WTC11 (cell line): ENCODE data around the gene C6orf163. TPM values are rescaled to one million over a fixed set of nuclear protein-coding genes. Genes with fewer than 3 reads are reported as not detected.

Source experiments
- ATAC-seq: fragments of 200-7000 bp; cut with Tn5 transposase; 2 replicates; pipeline ENCODE4 v1.10.0; 2021; ENCODE audit warnings: mild to moderate bottlenecking, moderate library complexity
- Bru-seq: library from RNA; stranded (reverse); fragments of 400-500 nt; gene quantifications from one replicate; lab custom pipeline; 2021; lab: Mats Ljungman, UMichigan
- CTCF ChIA-PET: fragments of 300-600 bp; sonication (Branson Sonifier 250); formaldehyde crosslinking; loops from one replicate; lab custom pipeline; 2021; ENCODE audit warnings: antibody characterized with exemption; lab: Charles Lee
- POLR2A ChIA-PET: fragments of 350-600 bp; sonication (Branson Sonifier 250); formaldehyde crosslinking; loops from one replicate; lab custom pipeline; 2021; ENCODE audit warnings: antibody characterized with exemption; lab: Charles Lee
- DNase-seq: peaks from one replicate; pipeline ENCODE4 v3.0.0; 2021; ENCODE audit warnings: low spot score
- H3K27ac Mint-ChIP-seq: 2 replicates; pipeline ENCODE4 v1.8.0; 2021; ENCODE audit warnings: mixed read lengths
- H3K27me3 Mint-ChIP-seq: 2 replicates; pipeline ENCODE4 v1.8.0; 2021; ENCODE audit warnings: low read depth, mild to moderate bottlenecking, moderate library complexity, mixed read lengths
- H3K36me3 Mint-ChIP-seq: 2 replicates; pipeline ENCODE4 v1.8.0; 2021; ENCODE audit warnings: mixed read lengths
- H3K4me1 Mint-ChIP-seq: 2 replicates; pipeline ENCODE4 v1.8.0; 2022; ENCODE audit warnings: mixed read lengths
- H3K4me3 Mint-ChIP-seq: 2 replicates; pipeline ENCODE4 v1.8.0; 2021; ENCODE audit warnings: mild to moderate bottlenecking, moderate library complexity, mixed read lengths
- H3K9me3 Mint-ChIP-seq: 2 replicates; pipeline ENCODE4 v1.8.0; 2021; ENCODE audit warnings: mixed read lengths
- ETV6 ChIP-seq: sonication (generic); formaldehyde crosslinking; IDR thresholded peaks from 2 replicates; pipeline ENCODE4 v1.8.1; 2022; ENCODE audit warnings: mild to moderate bottlenecking, missing genetic modification reagents
- IRF2 ChIP-seq: sonication (generic); formaldehyde crosslinking; IDR thresholded peaks from 2 replicates; pipeline ENCODE4 v1.8.0; 2022; ENCODE audit warnings: low read depth, missing genetic modification reagents, borderline replicate concordance
- SOX15 ChIP-seq: fragments of 250-450 bp; sonication (Bioruptor Pico); IDR thresholded peaks from 2 replicates; pipeline ENCODE4 v1.9.0; 2021; ENCODE audit warnings: mild to moderate bottlenecking
- SP1 ChIP-seq: sonication (generic); formaldehyde crosslinking; conservative IDR thresholded peaks from 2 replicates; pipeline ENCODE4 v1.8.1; 2022; ENCODE audit warnings: missing genetic modification reagents
- TEAD1 ChIP-seq: sonication (generic); formaldehyde crosslinking; IDR thresholded peaks from 2 replicates; pipeline ENCODE4 v1.8.0; 2022; ENCODE audit warnings: mild to moderate bottlenecking, missing genetic modification reagents
- long read RNA-seq, 3 experiments: library from RNA in 1 of 3; library from capped mRNA in 1 of 3; library from polyadenylated mRNA in 1 of 3; unstranded in 2 of 3; stranded (forward) in 1 of 3; transcript quantifications; one replicate each; pipeline ENCODE4 v2.0.0, GENCODE V29; 2021
- total RNA-seq: library from RNA; stranded (reverse); gene quantifications from 3 replicates; pipeline ENCODE4 v1.2.3, GENCODE V29; 2021
- TF ChIP-seq, protein P1 (sequence below): sonication (generic); formaldehyde crosslinking; IDR thresholded peaks from 2 replicates; pipeline ENCODE4 v1.8.1; 2022; ENCODE audit warnings: low read depth, missing genetic modification reagents, borderline replicate concordance
- TF ChIP-seq, protein P2 (sequence below): sonication (generic); formaldehyde crosslinking; IDR thresholded peaks from 2 replicates; pipeline ENCODE4 v1.8.0; 2022; ENCODE audit warnings: missing genetic modification reagents
- TF ChIP-seq, protein P3 (sequence below): sonication (generic); formaldehyde crosslinking; IDR thresholded peaks from 2 replicates; pipeline ENCODE4 v1.8.1; 2023; ENCODE audit warnings: mild to moderate bottlenecking, missing genetic modification reagents
- TF ChIP-seq, protein P4 (sequence below): sonication (generic); formaldehyde crosslinking; IDR thresholded peaks from 2 replicates; pipeline ENCODE4 v1.8.1; 2023; ENCODE audit warnings: mild to moderate bottlenecking, moderate library complexity, missing genetic modification reagents
- TF ChIP-seq, protein P5 (sequence below): sonication (generic); formaldehyde crosslinking; conservative IDR thresholded peaks from 2 replicates; pipeline ENCODE4 v1.8.1; 2023; ENCODE audit warnings: mild to moderate bottlenecking, low read depth, missing genetic modification reagents, moderate library complexity
- TF ChIP-seq, protein P6 (sequence below): sonication (generic); formaldehyde crosslinking; IDR thresholded peaks from 2 replicates; pipeline ENCODE4 v1.8.0; 2022; ENCODE audit warnings: mild to moderate bottlenecking, missing genetic modification reagents
- TF ChIP-seq, protein P7 (sequence below): sonication (generic); formaldehyde crosslinking; IDR thresholded peaks from 2 replicates; pipeline ENCODE4 v1.8.1; 2022; ENCODE audit warnings: mild to moderate bottlenecking, missing genetic modification reagents, moderate library complexity, borderline replicate concordance
- TF ChIP-seq, protein P8 (sequence below): fragments of 250-450 bp; sonication (Bioruptor Pico); IDR thresholded peaks from 2 replicates; pipeline ENCODE4 v1.9.0; 2021; ENCODE audit warnings: mild to moderate bottlenecking, borderline replicate concordance
- TF ChIP-seq, protein P9 (sequence below): sonication (generic); formaldehyde crosslinking; IDR thresholded peaks from 2 replicates; pipeline ENCODE4 v1.8.1; 2022; ENCODE audit warnings: missing genetic modification reagents, borderline replicate concordance

Gene C6orf163
- total RNA-seq (1.2 to 2.0 TPM (median 1.9 TPM) in 3 replicates), Bru-seq, nascent RNA (percentile 75 among the genes with signal in this experiment)
- long read RNA-seq, experiment 1, partial matches to known transcripts: 1 of 2 reads
- long read RNA-seq, experiment 1, other reads (novel, unspliced or antisense): 0 of 2 reads
- long read RNA-seq, experiment 2, partial matches to known transcripts: 1 of 2 reads
- long read RNA-seq, experiment 2, other reads (novel, unspliced or antisense): 1 of 2 reads
- long read RNA-seq, experiment 3, partial matches to known transcripts: 0 of 1 reads
- long read RNA-seq, experiment 3, other reads (novel, unspliced or antisense): 1 of 1 reads

DNA sequence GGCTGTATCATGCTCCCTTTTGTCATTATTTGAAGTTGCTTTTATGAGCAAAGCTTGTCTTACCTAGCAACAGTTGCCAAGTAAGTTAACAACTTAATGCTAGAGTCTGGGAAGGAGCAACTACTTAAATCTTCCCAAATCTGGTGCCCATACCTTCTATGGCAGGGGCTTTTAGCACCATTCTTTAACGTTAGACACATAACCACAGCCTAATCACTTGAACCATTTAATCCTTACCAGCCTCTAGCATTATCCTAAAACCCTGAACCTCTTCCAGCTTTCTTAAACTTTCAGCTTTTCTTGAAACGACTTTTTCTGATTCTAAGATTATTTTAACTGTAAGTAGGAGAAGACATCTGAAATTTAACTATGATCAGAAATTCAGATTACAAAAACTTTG lies at the start of gene C6orf163:
C6orf163 (plus strand) TSS at position 83 of the 400 bp plus-strand sequence; CDS start at position 370, 287 bp downstream.
- DNase-seq (no peak), ATAC-seq (no peak)
- peaks cover 5% of the 10 kb centered on the region for H3K4me1 Mint-ChIP-seq
- H3K27ac Mint-ChIP-seq: no peak within 1 kb of the TSS
- H3K36me3 Mint-ChIP-seq: no peaks in the 10 kb centered on the region
- H3K9me3 Mint-ChIP-seq: no peaks in the 10 kb centered on the region
- ChIA-PET CTCF (interaction anchor here (0.5 kb wide), 1 partner anchor 1773 kb away, joined by 3 read pairs; no protein-coding TSS in a partner anchor), POLR2A (no interaction called here)
- H3K4me3 Mint-ChIP-seq: no peak within 1 kb of the TSS
- no peaks in the 10 kb centered on the region for H3K27me3 Mint-ChIP-seq
- TF ChIP-seq IRF2 (CRISPR knock-in tag): no peak
- TF ChIP-seq, protein P1, sequence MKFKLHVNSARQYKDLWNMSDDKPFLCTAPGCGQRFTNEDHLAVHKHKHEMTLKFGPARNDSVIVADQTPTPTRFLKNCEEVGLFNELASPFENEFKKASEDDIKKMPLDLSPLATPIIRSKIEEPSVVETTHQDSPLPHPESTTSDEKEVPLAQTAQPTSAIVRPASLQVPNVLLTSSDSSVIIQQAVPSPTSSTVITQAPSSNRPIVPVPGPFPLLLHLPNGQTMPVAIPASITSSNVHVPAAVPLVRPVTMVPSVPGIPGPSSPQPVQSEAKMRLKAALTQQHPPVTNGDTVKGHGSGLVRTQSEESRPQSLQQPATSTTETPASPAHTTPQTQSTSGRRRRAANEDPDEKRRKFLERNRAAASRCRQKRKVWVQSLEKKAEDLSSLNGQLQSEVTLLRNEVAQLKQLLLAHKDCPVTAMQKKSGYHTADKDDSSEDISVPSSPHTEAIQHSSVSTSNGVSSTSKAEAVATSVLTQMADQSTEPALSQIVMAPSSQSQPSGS: no peak
- no peak for TF ChIP-seq SOX15 (CRISPR knock-in tag)
- TF ChIP-seq, protein P2, sequence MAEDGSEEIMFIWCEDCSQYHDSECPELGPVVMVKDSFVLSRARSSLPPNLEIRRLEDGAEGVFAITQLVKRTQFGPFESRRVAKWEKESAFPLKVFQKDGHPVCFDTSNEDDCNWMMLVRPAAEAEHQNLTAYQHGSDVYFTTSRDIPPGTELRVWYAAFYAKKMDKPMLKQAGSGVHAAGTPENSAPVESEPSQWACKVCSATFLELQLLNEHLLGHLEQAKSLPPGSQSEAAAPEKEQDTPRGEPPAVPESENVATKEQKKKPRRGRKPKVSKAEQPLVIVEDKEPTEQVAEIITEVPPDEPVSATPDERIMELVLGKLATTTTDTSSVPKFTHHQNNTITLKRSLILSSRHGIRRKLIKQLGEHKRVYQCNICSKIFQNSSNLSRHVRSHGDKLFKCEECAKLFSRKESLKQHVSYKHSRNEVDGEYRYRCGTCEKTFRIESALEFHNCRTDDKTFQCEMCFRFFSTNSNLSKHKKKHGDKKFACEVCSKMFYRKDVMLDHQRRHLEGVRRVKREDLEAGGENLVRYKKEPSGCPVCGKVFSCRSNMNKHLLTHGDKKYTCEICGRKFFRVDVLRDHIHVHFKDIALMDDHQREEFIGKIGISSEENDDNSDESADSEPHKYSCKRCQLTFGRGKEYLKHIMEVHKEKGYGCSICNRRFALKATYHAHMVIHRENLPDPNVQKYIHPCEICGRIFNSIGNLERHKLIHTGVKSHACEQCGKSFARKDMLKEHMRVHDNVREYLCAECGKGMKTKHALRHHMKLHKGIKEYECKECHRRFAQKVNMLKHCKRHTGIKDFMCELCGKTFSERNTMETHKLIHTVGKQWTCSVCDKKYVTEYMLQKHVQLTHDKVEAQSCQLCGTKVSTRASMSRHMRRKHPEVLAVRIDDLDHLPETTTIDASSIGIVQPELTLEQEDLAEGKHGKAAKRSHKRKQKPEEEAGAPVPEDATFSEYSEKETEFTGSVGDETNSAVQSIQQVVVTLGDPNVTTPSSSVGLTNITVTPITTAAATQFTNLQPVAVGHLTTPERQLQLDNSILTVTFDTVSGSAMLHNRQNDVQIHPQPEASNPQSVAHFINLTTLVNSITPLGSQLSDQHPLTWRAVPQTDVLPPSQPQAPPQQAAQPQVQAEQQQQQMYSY (CRISPR knock-in tag): no peak
- no peak for TF ChIP-seq ETV6 (CRISPR knock-in tag)
- TF ChIP-seq, protein P3, sequence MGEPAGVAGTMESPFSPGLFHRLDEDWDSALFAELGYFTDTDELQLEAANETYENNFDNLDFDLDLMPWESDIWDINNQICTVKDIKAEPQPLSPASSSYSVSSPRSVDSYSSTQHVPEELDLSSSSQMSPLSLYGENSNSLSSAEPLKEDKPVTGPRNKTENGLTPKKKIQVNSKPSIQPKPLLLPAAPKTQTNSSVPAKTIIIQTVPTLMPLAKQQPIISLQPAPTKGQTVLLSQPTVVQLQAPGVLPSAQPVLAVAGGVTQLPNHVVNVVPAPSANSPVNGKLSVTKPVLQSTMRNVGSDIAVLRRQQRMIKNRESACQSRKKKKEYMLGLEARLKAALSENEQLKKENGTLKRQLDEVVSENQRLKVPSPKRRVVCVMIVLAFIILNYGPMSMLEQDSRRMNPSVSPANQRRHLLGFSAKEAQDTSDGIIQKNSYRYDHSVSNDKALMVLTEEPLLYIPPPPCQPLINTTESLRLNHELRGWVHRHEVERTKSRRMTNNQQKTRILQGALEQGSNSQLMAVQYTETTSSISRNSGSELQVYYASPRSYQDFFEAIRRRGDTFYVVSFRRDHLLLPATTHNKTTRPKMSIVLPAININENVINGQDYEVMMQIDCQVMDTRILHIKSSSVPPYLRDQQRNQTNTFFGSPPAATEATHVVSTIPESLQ (CRISPR knock-in tag): no peak
- TF ChIP-seq, protein P4, sequence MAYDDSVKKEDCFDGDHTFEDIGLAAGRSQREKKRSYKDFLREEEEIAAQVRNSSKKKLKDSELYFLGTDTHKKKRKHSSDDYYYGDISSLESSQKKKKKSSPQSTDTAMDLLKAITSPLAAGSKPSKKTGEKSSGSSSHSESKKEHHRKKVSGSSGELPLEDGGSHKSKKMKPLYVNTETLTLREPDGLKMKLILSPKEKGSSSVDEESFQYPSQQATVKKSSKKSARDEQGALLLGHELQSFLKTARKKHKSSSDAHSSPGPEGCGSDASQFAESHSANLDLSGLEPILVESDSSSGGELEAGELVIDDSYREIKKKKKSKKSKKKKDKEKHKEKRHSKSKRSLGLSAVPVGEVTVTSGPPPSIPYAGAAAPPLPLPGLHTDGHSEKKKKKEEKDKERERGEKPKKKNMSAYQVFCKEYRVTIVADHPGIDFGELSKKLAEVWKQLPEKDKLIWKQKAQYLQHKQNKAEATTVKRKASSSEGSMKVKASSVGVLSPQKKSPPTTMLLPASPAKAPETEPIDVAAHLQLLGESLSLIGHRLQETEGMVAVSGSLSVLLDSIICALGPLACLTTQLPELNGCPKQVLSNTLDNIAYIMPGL (CRISPR knock-in tag): no peak
- no peak for TF ChIP-seq SP1 (CRISPR knock-in tag)
- TF ChIP-seq, protein P5, sequence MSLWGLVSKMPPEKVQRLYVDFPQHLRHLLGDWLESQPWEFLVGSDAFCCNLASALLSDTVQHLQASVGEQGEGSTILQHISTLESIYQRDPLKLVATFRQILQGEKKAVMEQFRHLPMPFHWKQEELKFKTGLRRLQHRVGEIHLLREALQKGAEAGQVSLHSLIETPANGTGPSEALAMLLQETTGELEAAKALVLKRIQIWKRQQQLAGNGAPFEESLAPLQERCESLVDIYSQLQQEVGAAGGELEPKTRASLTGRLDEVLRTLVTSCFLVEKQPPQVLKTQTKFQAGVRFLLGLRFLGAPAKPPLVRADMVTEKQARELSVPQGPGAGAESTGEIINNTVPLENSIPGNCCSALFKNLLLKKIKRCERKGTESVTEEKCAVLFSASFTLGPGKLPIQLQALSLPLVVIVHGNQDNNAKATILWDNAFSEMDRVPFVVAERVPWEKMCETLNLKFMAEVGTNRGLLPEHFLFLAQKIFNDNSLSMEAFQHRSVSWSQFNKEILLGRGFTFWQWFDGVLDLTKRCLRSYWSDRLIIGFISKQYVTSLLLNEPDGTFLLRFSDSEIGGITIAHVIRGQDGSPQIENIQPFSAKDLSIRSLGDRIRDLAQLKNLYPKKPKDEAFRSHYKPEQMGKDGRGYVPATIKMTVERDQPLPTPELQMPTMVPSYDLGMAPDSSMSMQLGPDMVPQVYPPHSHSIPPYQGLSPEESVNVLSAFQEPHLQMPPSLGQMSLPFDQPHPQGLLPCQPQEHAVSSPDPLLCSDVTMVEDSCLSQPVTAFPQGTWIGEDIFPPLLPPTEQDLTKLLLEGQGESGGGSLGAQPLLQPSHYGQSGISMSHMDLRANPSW (CRISPR knock-in tag): no peak
- TF ChIP-seq, protein P6, sequence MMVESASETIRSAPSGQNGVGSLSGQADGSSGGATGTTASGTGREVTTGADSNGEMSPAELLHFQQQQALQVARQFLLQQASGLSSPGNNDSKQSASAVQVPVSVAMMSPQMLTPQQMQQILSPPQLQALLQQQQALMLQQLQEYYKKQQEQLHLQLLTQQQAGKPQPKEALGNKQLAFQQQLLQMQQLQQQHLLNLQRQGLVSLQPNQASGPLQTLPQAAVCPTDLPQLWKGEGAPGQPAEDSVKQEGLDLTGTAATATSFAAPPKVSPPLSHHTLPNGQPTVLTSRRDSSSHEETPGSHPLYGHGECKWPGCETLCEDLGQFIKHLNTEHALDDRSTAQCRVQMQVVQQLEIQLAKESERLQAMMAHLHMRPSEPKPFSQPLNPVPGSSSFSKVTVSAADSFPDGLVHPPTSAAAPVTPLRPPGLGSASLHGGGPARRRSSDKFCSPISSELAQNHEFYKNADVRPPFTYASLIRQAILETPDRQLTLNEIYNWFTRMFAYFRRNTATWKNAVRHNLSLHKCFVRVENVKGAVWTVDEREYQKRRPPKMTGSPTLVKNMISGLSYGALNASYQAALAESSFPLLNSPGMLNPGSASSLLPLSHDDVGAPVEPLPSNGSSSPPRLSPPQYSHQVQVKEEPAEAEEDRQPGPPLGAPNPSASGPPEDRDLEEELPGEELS (CRISPR knock-in tag): no peak
- TF ChIP-seq, protein P7, sequence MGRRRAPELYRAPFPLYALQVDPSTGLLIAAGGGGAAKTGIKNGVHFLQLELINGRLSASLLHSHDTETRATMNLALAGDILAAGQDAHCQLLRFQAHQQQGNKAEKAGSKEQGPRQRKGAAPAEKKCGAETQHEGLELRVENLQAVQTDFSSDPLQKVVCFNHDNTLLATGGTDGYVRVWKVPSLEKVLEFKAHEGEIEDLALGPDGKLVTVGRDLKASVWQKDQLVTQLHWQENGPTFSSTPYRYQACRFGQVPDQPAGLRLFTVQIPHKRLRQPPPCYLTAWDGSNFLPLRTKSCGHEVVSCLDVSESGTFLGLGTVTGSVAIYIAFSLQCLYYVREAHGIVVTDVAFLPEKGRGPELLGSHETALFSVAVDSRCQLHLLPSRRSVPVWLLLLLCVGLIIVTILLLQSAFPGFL (CRISPR knock-in tag): no peak
- TF ChIP-seq, protein P8, sequence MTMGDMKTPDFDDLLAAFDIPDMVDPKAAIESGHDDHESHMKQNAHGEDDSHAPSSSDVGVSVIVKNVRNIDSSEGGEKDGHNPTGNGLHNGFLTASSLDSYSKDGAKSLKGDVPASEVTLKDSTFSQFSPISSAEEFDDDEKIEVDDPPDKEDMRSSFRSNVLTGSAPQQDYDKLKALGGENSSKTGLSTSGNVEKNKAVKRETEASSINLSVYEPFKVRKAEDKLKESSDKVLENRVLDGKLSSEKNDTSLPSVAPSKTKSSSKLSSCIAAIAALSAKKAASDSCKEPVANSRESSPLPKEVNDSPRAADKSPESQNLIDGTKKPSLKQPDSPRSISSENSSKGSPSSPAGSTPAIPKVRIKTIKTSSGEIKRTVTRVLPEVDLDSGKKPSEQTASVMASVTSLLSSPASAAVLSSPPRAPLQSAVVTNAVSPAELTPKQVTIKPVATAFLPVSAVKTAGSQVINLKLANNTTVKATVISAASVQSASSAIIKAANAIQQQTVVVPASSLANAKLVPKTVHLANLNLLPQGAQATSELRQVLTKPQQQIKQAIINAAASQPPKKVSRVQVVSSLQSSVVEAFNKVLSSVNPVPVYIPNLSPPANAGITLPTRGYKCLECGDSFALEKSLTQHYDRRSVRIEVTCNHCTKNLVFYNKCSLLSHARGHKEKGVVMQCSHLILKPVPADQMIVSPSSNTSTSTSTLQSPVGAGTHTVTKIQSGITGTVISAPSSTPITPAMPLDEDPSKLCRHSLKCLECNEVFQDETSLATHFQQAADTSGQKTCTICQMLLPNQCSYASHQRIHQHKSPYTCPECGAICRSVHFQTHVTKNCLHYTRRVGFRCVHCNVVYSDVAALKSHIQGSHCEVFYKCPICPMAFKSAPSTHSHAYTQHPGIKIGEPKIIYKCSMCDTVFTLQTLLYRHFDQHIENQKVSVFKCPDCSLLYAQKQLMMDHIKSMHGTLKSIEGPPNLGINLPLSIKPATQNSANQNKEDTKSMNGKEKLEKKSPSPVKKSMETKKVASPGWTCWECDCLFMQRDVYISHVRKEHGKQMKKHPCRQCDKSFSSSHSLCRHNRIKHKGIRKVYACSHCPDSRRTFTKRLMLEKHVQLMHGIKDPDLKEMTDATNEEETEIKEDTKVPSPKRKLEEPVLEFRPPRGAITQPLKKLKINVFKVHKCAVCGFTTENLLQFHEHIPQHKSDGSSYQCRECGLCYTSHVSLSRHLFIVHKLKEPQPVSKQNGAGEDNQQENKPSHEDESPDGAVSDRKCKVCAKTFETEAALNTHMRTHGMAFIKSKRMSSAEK (CRISPR knock-in tag): no peak
- TF ChIP-seq TEAD1: no peak
- TF ChIP-seq, protein P9, sequence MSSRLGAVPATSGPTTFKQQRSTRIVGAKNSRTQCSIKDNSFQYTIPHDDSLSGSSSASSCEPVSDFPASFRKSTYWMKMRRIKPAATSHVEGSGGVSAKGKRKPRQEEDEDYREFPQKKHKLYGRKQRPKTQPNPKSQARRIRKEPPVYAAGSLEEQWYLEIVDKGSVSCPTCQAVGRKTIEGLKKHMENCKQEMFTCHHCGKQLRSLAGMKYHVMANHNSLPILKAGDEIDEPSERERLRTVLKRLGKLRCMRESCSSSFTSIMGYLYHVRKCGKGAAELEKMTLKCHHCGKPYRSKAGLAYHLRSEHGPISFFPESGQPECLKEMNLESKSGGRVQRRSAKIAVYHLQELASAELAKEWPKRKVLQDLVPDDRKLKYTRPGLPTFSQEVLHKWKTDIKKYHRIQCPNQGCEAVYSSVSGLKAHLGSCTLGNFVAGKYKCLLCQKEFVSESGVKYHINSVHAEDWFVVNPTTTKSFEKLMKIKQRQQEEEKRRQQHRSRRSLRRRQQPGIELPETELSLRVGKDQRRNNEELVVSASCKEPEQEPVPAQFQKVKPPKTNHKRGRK: no peak
